ENCODE results near the gene MEAK7.
"Not testable (repeated sequence)": the region's sequence is repeated elsewhere in the genome, so short reads cannot be mapped to it uniquely, and the experiment has no call there.

Gene MEAK7

GRCh38 chr16:84524941-84525581 lies 20.6 kb upstream of the MEAK7 start:
- ATAC-seq, H3K9me3 Mint-ChIP-seq, H3K4me1 Mint-ChIP-seq, H3K27ac Mint-ChIP-seq, H3K4me3 Mint-ChIP-seq, H3K36me3 Mint-ChIP-seq, H3K27me3 Mint-ChIP-seq: not testable (repeated sequence)

GRCh38 chr16:84524346-84524920 lies 20.0 kb upstream of the MEAK7 start:
- ATAC-seq = no peak
- H3K9me3 Mint-ChIP-seq = peaks cover 5% of the 10 kb centered on the region
- no peaks in the 10 kb centered on the region for H3K27me3 Mint-ChIP-seq
- no peak overlapping the region for H3K4me3 Mint-ChIP-seq
- peaks cover 6% of the 10 kb centered on the region for H3K4me1 Mint-ChIP-seq
- no peak overlapping the region for H3K27ac Mint-ChIP-seq
- H3K36me3 Mint-ChIP-seq = no peaks in the 10 kb centered on the region

GRCh38 chr16:84521497-84521770 lies 17.0 kb upstream of the MEAK7 start:
- Mint-ChIP-seq H3K27me3 (no peaks in the 10 kb centered on the region), H3K4me3 (no peak overlapping the region), H3K27ac (no peak overlapping the region), H3K9me3 (no peaks in the 10 kb centered on the region), H3K4me1 (no peaks in the 10 kb centered on the region), H3K36me3 (no peaks in the 10 kb centered on the region)
- ATAC-seq = no peak

DNA sequence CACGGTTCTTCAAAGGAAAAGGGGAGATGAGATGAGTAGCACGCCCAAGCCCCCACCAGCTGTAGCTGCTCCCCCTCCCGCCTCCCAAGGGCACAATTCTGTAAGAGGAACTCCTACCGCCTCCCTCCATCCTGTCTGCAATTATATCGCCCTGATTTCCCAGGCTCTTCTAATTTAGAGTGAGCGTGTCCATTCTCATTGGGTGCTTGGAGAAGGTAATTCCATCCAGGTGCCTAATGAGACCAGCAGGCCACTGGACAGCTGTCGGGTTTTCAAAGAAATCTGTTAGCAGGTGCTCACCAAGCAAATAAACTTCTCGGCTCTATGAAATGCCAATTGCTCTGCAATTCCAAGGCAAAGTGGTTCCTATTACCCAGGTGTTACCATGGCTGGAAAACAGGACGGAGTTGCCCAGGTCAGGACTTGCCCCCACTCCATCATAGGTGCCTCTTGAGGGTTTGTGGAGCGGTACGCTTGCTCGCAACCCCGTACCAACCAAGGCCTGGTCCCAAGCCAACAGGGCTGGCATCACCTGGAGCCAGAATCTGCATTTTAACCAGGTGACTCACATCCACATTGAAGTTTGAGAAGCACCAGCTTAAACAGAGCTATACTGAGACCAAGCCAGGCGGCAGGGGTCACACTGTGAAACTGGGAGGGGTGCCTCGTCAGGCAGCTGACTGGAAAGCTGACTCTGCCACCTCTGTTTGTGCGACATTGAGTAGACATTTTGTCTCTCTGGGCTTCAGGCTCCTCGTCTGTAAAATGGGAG lies 16.5 kb upstream of the MEAK7 start:
- ATAC-seq = no peak
- Mint-ChIP-seq H3K4me3 (no peak overlapping the region), H3K36me3 (no peaks in the 10 kb centered on the region), H3K4me1 (no peaks in the 10 kb centered on the region), H3K27me3 (no peaks in the 10 kb centered on the region), H3K9me3 (no peaks in the 10 kb centered on the region), H3K27ac (peak overlapping the region; percentile 15)

- Mint-ChIP-seq H3K9me3 (no peaks in the 10 kb centered on the region), H3K27ac (peak overlapping the region; percentile 15), H3K4me3 (no peak overlapping the region), H3K27me3 (no peaks in the 10 kb centered on the region), H3K4me1 (peaks cover 8% of the 10 kb centered on the region), H3K36me3 (no peaks in the 10 kb centered on the region)
- ATAC-seq = no peak
Observed at GRCh38 chr16:84519855-84520254, 15.4 kb upstream of the MEAK7 start.

DNA sequence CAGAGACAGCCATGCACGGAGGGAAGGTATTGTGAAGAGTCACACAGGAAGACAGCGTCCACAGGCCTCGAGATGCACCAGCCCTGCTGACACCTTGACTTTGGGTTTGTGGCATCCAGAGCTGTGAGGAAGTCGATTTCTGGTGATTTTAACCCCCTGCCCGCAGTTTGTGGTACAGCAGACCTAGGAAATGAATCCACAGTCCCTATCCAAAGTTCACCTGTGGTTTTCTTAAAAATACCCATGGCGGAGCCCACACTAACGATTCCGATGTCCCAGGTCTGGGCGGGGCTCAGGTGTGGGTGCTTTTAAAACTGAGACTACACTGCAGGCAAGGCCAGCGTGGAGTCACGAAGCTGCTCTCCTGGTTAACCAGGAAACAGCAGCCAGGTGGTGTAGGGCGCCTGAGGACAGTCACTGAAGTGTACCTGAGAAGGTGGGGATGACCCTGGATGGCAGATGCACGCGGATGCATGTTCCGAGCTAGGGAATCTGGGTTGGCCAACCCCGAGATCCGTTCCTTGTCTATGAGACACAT lies 14.4 kb upstream of the MEAK7 start:
- Mint-ChIP-seq H3K4me1 (peaks cover 18% of the 10 kb centered on the region), H3K36me3 (no peaks in the 10 kb centered on the region), H3K27me3 (no peaks in the 10 kb centered on the region), H3K27ac (no peak overlapping the region), H3K9me3 (no peaks in the 10 kb centered on the region), H3K4me3 (no peak overlapping the region)
- no peak for ATAC-seq

- H3K4me3 Mint-ChIP-seq, H3K27me3 Mint-ChIP-seq, H3K27ac Mint-ChIP-seq, ATAC-seq, H3K9me3 Mint-ChIP-seq, H3K36me3 Mint-ChIP-seq: not testable (repeated sequence)
- H3K4me1 Mint-ChIP-seq = peaks cover 24% of the 10 kb centered on the region
Observed at GRCh38 chr16:84518220-84518619, 13.8 kb upstream of the MEAK7 start.

DNA sequence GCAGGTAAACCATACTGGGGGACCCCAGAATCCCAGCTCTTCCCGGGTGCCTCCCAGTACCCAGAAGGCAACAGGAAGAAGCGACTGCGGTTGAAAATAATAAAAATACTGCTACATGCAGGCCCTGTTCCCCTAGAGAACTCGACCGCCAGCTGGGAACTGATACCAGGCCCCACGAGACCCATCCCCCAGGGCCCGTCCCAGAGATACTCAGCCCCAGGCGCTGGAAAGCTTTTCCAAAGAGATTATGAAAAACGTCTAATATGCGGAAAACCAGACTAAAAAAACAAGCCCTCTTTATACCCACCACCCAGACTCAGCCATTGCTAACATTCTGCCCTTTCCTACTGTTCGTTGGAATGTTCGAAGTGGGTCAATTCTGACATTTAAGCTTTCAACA lies 12.9 kb upstream of the MEAK7 start:
- H3K27ac Mint-ChIP-seq = peak overlapping the region; percentile 94
- H3K4me1 Mint-ChIP-seq = peaks cover 27% of the 10 kb centered on the region
- H3K27me3 Mint-ChIP-seq = no peaks in the 10 kb centered on the region
- H3K4me3 Mint-ChIP-seq = no peak overlapping the region
- ATAC-seq = no peak
- no peaks in the 10 kb centered on the region for H3K36me3 Mint-ChIP-seq
- H3K9me3 Mint-ChIP-seq = no peaks in the 10 kb centered on the region

DNA sequence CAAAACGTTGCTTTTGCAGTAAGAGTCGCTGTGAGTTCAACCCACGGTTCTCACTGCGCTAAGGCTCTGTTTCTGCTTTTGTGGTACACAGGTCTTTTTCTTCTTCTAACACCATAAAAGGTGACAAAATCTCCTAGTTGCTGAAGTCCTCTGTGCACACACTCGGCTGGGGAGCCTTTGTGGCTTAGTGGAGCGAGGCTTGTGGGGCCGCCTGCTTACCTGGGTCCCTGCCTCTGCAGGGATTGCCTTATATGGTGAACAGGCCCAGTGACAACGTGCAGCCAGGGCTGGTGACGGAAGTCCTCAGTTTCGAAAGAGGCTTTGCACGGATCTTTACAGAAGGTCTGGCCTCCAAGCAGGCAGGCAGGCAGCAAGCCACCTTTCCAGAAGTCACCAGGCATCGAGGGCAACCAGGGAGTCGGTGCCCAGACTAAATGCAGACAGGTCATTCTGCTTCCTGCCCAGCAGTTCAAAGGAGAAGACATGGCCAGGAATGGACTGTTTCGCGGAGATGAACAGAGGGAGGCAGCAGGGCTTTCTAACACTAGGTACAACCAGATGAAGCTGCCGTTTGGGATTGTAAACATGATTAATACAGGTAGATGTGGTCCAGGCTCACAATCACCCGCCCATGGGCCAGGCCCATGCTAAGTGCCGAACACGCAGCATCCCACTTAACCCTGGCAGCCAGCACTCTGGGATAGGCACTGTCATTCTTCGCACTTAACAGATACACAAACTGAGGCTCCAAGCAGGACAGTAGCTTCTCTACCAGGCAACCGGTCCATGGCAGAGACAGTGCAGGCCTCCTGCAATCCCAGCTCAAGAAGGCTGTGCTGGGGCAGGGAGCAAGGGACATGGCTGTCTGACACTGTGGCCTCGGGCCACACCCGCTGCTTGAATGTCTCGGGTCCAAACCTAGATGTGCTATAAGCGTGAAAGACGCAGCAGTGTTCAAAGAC lies 10.7 kb upstream of the MEAK7 start:
- Mint-ChIP-seq H3K9me3 (no peaks in the 10 kb centered on the region), H3K4me1 (peaks cover 38% of the 10 kb centered on the region), H3K27me3 (no peaks in the 10 kb centered on the region), H3K27ac (peak overlapping the region; percentile 94), H3K36me3 (no peaks in the 10 kb centered on the region), H3K4me3 (peak overlapping the region; percentile 38)
- peak; percentile 100 for ATAC-seq

DNA sequence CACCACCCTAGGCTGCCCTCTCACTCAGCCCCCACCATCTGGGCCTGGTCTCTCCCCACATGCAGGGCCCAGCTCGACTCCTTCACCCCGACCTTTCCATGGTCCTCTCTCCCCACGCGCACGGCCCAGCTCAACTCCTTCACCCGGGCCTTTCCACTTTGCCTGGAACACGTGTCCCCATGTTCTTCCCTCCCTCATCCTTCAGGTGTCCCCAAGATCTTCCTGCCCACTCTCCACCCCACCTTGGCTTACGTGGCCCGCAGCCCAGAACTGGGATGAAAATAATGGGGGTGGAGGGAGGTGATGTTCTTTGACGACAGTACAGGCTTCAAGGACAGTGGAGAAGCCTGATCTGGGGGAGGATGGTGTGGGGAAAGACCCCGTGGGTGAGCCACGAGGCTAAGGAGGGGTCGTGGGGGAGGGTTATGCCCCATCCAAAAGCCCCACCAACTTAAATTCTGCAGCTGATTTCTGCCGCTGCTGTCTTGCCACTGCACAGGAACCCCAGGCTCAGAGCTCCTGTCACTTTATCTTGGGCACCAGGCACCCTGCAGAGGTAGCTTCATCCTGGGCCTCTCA lies 9.9 kb upstream of the MEAK7 start:
- peak overlapping the region; percentile 46 for H3K4me3 Mint-ChIP-seq
- peak; percentile 1 for ATAC-seq
- no peaks in the 10 kb centered on the region for H3K9me3 Mint-ChIP-seq
- H3K36me3 Mint-ChIP-seq = no peaks in the 10 kb centered on the region
- no peaks in the 10 kb centered on the region for H3K27me3 Mint-ChIP-seq
- peak overlapping the region; percentile 94 for H3K27ac Mint-ChIP-seq
- peaks cover 38% of the 10 kb centered on the region for H3K4me1 Mint-ChIP-seq

- peak overlapping the region; percentile 94 for H3K27ac Mint-ChIP-seq
Observed at GRCh38 chr16:84513666-84514065, 9.2 kb upstream of the MEAK7 start.

GRCh38 chr16:84513123-84513522 lies 8.7 kb upstream of the MEAK7 start:
- no peaks in the 10 kb centered on the region for H3K27me3 Mint-ChIP-seq
- H3K27ac Mint-ChIP-seq = peak overlapping the region; percentile 94
- H3K36me3 Mint-ChIP-seq = no peaks in the 10 kb centered on the region
- no peak overlapping the region for H3K4me3 Mint-ChIP-seq
- peaks cover 45% of the 10 kb centered on the region for H3K4me1 Mint-ChIP-seq
- H3K9me3 Mint-ChIP-seq = no peaks in the 10 kb centered on the region
- ATAC-seq = no peak

More at GRCh38 chr16:84513666-84514065, 9.2 kb upstream of the MEAK7 start:
- H3K4me1 Mint-ChIP-seq = peaks cover 40% of the 10 kb centered on the region
- no peak for ATAC-seq
- H3K9me3 Mint-ChIP-seq = no peaks in the 10 kb centered on the region
- no peak overlapping the region for H3K4me3 Mint-ChIP-seq
- no peaks in the 10 kb centered on the region for H3K36me3 Mint-ChIP-seq
- no peaks in the 10 kb centered on the region for H3K27me3 Mint-ChIP-seq

DNA sequence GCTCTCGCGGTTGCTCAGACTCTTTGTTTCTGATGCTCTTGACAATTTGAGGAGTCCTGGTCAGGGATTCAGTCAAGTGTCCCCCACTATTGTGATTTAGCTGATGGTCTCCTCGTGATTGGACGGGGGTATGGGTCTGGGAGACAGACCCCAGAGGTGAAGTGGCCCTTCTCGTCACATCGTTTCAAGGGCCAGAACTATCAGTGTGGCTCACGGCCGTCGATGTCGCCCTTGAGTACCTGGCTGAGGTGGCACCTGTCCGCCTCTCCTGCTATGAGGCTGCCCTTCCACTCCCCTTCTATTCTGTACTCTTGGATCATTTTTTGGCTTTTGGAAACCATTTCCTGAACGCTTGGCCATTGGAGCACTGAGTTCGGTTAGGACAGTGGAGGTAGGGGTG lies 7.4 kb upstream of the MEAK7 start:
- H3K4me1 Mint-ChIP-seq = peaks cover 58% of the 10 kb centered on the region

DNA sequence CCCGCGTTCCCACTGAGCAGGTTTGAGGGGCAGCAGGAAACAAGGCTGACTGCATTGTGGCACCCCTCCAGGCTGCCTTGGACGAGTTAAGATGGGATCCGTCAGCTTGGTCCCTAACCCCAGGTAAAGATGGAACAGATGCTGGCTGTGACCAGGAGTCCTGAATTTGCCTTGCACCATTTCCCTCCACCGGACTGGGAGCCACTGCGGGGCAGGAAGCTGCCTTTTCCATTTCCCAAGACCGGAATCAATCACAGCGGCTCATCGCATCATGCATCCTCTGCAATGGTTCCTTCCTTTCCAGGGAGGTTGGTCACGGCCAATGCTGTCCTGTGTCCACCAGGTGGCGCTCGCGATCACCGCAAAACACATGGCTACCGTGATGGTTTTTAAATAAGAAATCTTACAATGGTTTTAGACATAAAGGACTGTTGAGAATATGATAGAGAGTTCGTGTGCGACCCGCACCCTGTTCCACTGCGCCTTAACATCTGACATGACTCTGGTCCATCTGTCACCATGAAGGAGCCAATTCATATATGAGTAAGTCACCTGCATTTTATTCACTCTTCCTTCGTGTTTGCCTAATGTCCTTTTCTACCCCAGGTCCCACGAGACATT lies 6.8 kb upstream of the MEAK7 start:
- Mint-ChIP-seq H3K4me1 (peaks cover 63% of the 10 kb centered on the region), H3K27me3 (no peaks in the 10 kb centered on the region), H3K27ac (peak overlapping the region; percentile 78), H3K4me3 (peak overlapping the region; percentile 21), H3K9me3 (no peaks in the 10 kb centered on the region), H3K36me3 (no peaks in the 10 kb centered on the region)
- no peak for ATAC-seq

More for the DNA sequence above, 7.4 kb upstream of the MEAK7 start:
- no peaks in the 10 kb centered on the region for H3K27me3 Mint-ChIP-seq
- H3K36me3 Mint-ChIP-seq = no peaks in the 10 kb centered on the region
- peak overlapping the region; percentile 78 for H3K27ac Mint-ChIP-seq
- H3K4me3 Mint-ChIP-seq = peak overlapping the region; percentile 21
- no peaks in the 10 kb centered on the region for H3K9me3 Mint-ChIP-seq
- no peak for ATAC-seq
